Keratinocyte (primary cell): ENCODE results near the gene MSL1. TPM values are rescaled to one million over a fixed set of nuclear protein-coding genes. Genes with fewer than 3 reads are reported as not detected.

Source experiments
- DNase-seq: peaks from one replicate; pipeline ENCODE4 v3.0.0-alpha.2; 2011; ENCODE audit warnings: low read depth, missing footprints, low spot score
- FAIRE-seq: peaks from 2 replicates; lab custom pipeline; 2011; peaks lifted over from hg19 to GRCh38; lab: Jason Lieb, UNC
- H2AFZ ChIP-seq: 2 replicates; pipeline ENCODE4 v1.6.0; 2012; ENCODE audit warnings: low read length, control low read depth, inconsistent platforms; ENCODE audit not compliant: control insufficient read depth
- H3K27ac ChIP-seq: 2 replicates; pipeline ENCODE4 v1.5.1; 2011; ENCODE audit warnings: low read length; ENCODE audit not compliant: control insufficient read depth, insufficient read depth
- H3K27me3 ChIP-seq: 3 replicates; pipeline ENCODE4 v1.6.0; 2011; ENCODE audit warnings: low read length; ENCODE audit not compliant: control insufficient read depth, insufficient read depth; ENCODE audit errors: extremely low read depth
- H3K36me3 ChIP-seq, 2 experiments: 2 replicates in 1 of 2; 3 replicates in 1 of 2; pipeline ENCODE4 v1.5.1; 2011; ENCODE audit warnings: low read length in 2 of 2, mild to moderate bottlenecking in 1 of 2; ENCODE audit not compliant: control insufficient read depth in 2 of 2, insufficient read depth in 2 of 2; ENCODE audit errors: extremely low read depth in 1 of 2
- H3K4me1 ChIP-seq: 3 replicates; pipeline ENCODE4 v1.5.1; 2011; ENCODE audit warnings: low read length; ENCODE audit not compliant: control insufficient read depth, insufficient read depth; ENCODE audit errors: extremely low read depth
- H3K4me2 ChIP-seq: 3 replicates; pipeline ENCODE4 v1.6.0; 2011; ENCODE audit warnings: low read depth, low read length; ENCODE audit not compliant: control insufficient read depth, insufficient read depth; ENCODE audit errors: extremely low read depth
- H3K4me3 ChIP-seq, 3 experiments: fragments of 200-600 bp in 1 of 3; sonication (generic) in 1 of 3; 2 replicates in 2 of 3; 3 replicates in 1 of 3; pipeline ENCODE4 v1.5.1; 2011 to 2016; ENCODE audit warnings: low read length in 3 of 3, mild to moderate bottlenecking in 3 of 3, control low read depth in 2 of 3, inconsistent platforms in 1 of 3, low read depth in 1 of 3, mixed read lengths in 1 of 3, mixed run types in 1 of 3, moderate library complexity in 1 of 3; ENCODE audit not compliant: control insufficient read depth in 2 of 3, insufficient read depth in 2 of 3; ENCODE audit errors: extremely low read depth in 1 of 3
- H3K79me2 ChIP-seq: 2 replicates; pipeline ENCODE4 v1.6.0; 2012; ENCODE audit warnings: low read length; ENCODE audit not compliant: control insufficient read depth, insufficient read depth
- H3K9ac ChIP-seq: 3 replicates; pipeline ENCODE4 v1.6.0; 2011; ENCODE audit warnings: low read length; ENCODE audit not compliant: control insufficient read depth, insufficient read depth; ENCODE audit errors: extremely low read depth
- H3K9me1 ChIP-seq: 3 replicates; pipeline ENCODE4 v1.6.0; 2011; ENCODE audit warnings: low read length; ENCODE audit not compliant: control insufficient read depth, insufficient read depth; ENCODE audit errors: extremely low read depth
- H3K9me3 ChIP-seq: 2 replicates; pipeline ENCODE4 v1.5.1; 2012; ENCODE audit warnings: low read depth, low read length; ENCODE audit not compliant: control insufficient read depth
- H4K20me1 ChIP-seq: 3 replicates; pipeline ENCODE4 v1.6.0; 2011; ENCODE audit warnings: low read length; ENCODE audit not compliant: control insufficient read depth, insufficient read depth; ENCODE audit errors: extremely low read depth
- CTCF ChIP-seq, 3 experiments: IDR thresholded peaks in 1 of 3; conservative IDR thresholded peaks in 1 of 3; optimal IDR thresholded peaks in 1 of 3; 2 replicates in 2 of 3; 3 replicates in 1 of 3; pipeline versions ENCODE3 to v1.5.1; 2011; ENCODE audit warnings: low read length in 3 of 3, mild to moderate bottlenecking in 3 of 3, moderate library complexity in 2 of 3, control low read depth in 1 of 3, inconsistent platforms in 1 of 3; ENCODE audit not compliant: insufficient read depth in 2 of 3; ENCODE audit errors: extremely low read depth in 1 of 3
- EZH2 ChIP-seq: IDR thresholded peaks from one replicate; pipeline ENCODE4 v1.6.1; 2012; ENCODE audit warnings: inconsistent platforms, mild to moderate bottlenecking, low read length, moderate library complexity
- dilution Hi-C: fragments of 300-500 bp; cut with MboI; formaldehyde crosslinking; loops from one replicate; pipeline ENCODE4 v1.7.0; 2020; ENCODE audit warnings: low sequenced_read_pairs; ENCODE audit not compliant: extremely low pct_ligation_motif_present
- polyA plus RNA-seq, 5 experiments: library from polyadenylated mRNA; depleted of rRNA in 3 of 5; stranded (reverse) in 3 of 5; stranded (forward) in 1 of 5; unstranded in 1 of 5; fragments of >200 nt; gene quantifications; 1 replicate in 1 of 5; 2 replicates in 3 of 5; 3 replicates in 1 of 5; pipeline versions ENCODE4 v1.2.1 to v1.2.3, GENCODE V29; 2011 to 2012; ENCODE audit warnings: missing spikeins in 2 of 5, low read depth in 1 of 5, low replicate concordance in 1 of 5

Gene MSL1
- polyA plus RNA-seq, 1 donor (not counting 4 experiments of a cell fraction or from before 2014, with no cell fraction given), result 66.8 TPM

GRCh38 chr17:40178660-40179059 is 56.9 kb downstream of the MSL1 start:
- H2AFZ ChIP-seq, result no peak overlapping the region
- H3K4me3 ChIP-seq, result peak overlapping the region; percentile 52 to 68 (median 59)
- H3K4me2 ChIP-seq, result peak overlapping the region; percentile 82
- FAIRE-seq (no peak), DNase-seq (no peak)
- H3K27me3 ChIP-seq, result no peaks in the 10 kb centered on the region
- peak overlapping the region; percentile 46 for H3K27ac ChIP-seq
- TF ChIP-seq CTCF (optimal IDR thresholded peaks at IDR 0.05 in 1 of 3, IDR thresholded peaks at IDR 0.05 in 1 of 3, conservative IDR thresholded peaks at IDR 0.05 in 1 of 3; ENCODE audit: extremely low read depth in 1 of 3, insufficient read depth in 2 of 3, low read length in 3 of 3) (no peak), EZH2 (no peak)
- H3K9me1 ChIP-seq, result no peaks in the 10 kb centered on the region
- dilution Hi-C loops, result no loop called here
- H4K20me1 ChIP-seq, result no peaks in the 10 kb centered on the region
- no peaks in the 10 kb centered on the region for H3K79me2 ChIP-seq
- H3K36me3 ChIP-seq, result peaks cover 0 to 3% of the 10 kb centered on the region in 2 experiments
- H3K9me3 ChIP-seq, result no peaks in the 10 kb centered on the region
- peak overlapping the region; percentile 45 for H3K9ac ChIP-seq
- H3K4me1 ChIP-seq, result peaks cover 44% of the 10 kb centered on the region

DNA sequence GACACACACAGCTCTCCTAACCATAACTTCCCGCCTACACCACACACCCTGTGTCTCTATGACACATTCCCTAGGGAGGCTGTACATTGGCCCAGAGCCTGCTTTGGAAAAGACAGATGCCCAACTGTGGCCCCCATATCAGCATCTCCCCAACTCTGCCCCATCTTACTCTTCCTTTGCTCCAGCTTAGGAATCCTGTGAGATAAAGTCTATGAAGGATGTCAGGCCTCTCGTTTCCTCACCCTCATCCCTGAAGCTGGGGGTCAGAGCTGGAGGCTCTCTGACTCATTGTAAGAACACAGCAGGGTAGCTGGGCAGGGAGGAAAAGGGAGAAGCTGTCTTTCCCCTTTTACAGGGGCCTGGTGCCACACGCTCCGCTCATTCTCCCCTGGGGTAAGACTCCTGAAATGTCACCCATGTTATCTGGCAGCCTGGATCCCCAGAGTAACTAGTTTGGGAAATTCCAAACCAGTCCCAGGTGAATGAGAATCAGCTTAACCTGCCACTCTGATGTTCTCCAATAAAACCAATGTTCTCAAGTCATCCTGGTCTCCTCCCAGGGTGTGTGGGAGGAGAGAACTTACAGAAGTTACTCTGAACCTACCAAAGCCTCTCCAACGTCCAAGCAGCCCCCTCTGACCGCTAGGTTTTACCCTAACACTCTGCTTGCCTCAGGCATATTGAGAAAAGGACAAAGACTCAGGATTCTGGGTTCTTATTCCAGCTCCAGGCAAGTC is 58.3 kb downstream of the MSL1 start:
- H3K4me2 ChIP-seq, result peak overlapping the region; percentile 52
- no peaks in the 10 kb centered on the region for H3K27me3 ChIP-seq
- peak overlapping the region; percentile 41 for H3K27ac ChIP-seq
- H3K4me1 ChIP-seq, result peaks cover 44% of the 10 kb centered on the region
- TF ChIP-seq CTCF (optimal IDR thresholded peaks at IDR 0.05 in 1 of 3, IDR thresholded peaks at IDR 0.05 in 1 of 3, conservative IDR thresholded peaks at IDR 0.05 in 1 of 3; ENCODE audit: extremely low read depth in 1 of 3, insufficient read depth in 2 of 3, low read length in 3 of 3) (no peak), EZH2 (no peak)
- H3K4me3 ChIP-seq, result peak overlapping the region in 2 of 3 experiments; percentile 24 to 44
- no peaks in the 10 kb centered on the region for H3K36me3 ChIP-seq
- peak; percentile 89 for FAIRE-seq
- peak overlapping the region; percentile 54 for H3K9ac ChIP-seq
- H3K9me1 ChIP-seq, result no peaks in the 10 kb centered on the region
- no peak overlapping the region for H2AFZ ChIP-seq
- dilution Hi-C loops, result no loop called here
- no peaks in the 10 kb centered on the region for H3K79me2 ChIP-seq
- DNase-seq, result no peak
- no peaks in the 10 kb centered on the region for H4K20me1 ChIP-seq
- H3K9me3 ChIP-seq, result no peaks in the 10 kb centered on the region
